Thyroid gland (tissue), 4 donors: ENCODE data around the gene GHITM. TPM values are rescaled to one million over a fixed set of nuclear protein-coding genes. Genes with fewer than 3 reads are reported as not detected.

Source experiments
- DNase-seq, 2 donors: peaks; one replicate each; pipeline ENCODE4 v3.0.0-alpha.2; 2019
- H3K27ac ChIP-seq, 3 donors: fragments of 200-600 bp; sonication (generic); 1 replicate in 2 of 3; 2 replicates in 1 of 3; pipeline ENCODE4 v1.5.1; 2016 to 2019; ENCODE audit warnings: mild to moderate bottlenecking in 1 of 3, moderate library complexity in 1 of 3
- H3K27me3 ChIP-seq: fragments of 200-600 bp; sonication (generic); one replicate; pipeline ENCODE4 v1.5.1; 2019
- H3K36me3 ChIP-seq, 2 donors: fragments of 200-600 bp; sonication (generic); one replicate each; pipeline ENCODE4 v1.5.1; 2016 to 2019
- H3K4me1 ChIP-seq, 2 donors: fragments of 200-600 bp; sonication (generic); one replicate each; pipeline ENCODE4 v1.5.1; 2017 to 2019
- H3K4me3 ChIP-seq, 3 donors: fragments of 200-600 bp; sonication (generic); replicated peaks in 1 of 3; 1 replicate in 2 of 3; 2 replicates in 1 of 3; pipeline ENCODE4 v1.5.1; 2016; ENCODE audit warnings: mild to moderate bottlenecking in 1 of 3
- H3K9me3 ChIP-seq: fragments of 200-600 bp; sonication (generic); one replicate; pipeline ENCODE4 v1.5.1; 2017
- POLR2A ChIP-seq, 2 donors: fragments of 450-650 bp; IDR thresholded peaks; one replicate each; pipeline ENCODE4 v1.6.1; 2017; ENCODE audit warnings: antibody characterized with exemption in 2 of 2, mild to moderate bottlenecking in 2 of 2, moderate library complexity in 1 of 2
- WGBS, 2 donors: methylation state at CpG; one replicate each; pipeline ENCODE4 v1.1.5; 2017; 5-methylcytosine and 5-hydroxymethylcytosine counted together
- intact Hi-C: fragments of 100-400 bp; cut with DNase I; formaldehyde crosslinking; loops from one replicate; pipeline ENCODE4 v1.15.1; 2023
- total RNA-seq, 4 donors: library from RNA; depleted of rRNA; stranded (reverse); fragments of >200 nt; gene quantifications; one replicate each; pipeline ENCODE4 v1.2.3, GENCODE V29; 2016
- TF ChIP-seq, protein P1 (sequence below), 6 experiments: fragments of 200-600 bp in 3 of 6; fragments of 450-650 bp in 3 of 6; sonication (generic) in 3 of 6; IDR thresholded peaks; one replicate each; pipeline ENCODE4 v1.5.1; 2016 to 2019; ENCODE audit warnings: antibody characterized with exemption in 6 of 6, mild to moderate bottlenecking in 2 of 6, inconsistent platforms in 1 of 6, moderate library complexity in 1 of 6

Gene GHITM
- total RNA-seq, 4 donors from 2014 or later: 165 to 251 (median 202) TPM

DNA sequence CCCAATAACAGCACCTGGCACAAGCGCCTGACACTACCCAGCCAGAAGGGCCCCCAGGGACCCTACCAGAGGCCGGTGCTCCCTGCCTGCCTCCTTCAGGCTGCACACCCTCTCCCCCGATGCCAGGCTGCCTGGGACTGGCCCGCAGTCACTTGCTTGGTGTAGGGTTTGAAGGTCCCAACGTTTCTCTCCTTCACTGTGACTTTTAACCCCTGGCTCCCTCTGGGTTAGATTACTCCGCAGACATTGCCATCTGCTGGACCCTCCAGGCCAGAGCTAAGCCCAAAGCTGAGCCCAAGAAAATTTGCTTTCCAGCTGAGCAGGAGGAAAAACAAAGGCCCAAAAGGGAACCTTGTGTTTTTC lies 61.9 kb downstream of the GHITM start:
- DNase-seq: no peak
- 52 to 66% methylated on average over 3 to 6 of the region's 6 CpGs for WGBS, 2 donors
- H3K27me3 ChIP-seq: no peaks in the 10 kb centered on the region

GRCh38 chr10:84201682-84202081 lies 62.4 kb downstream of the GHITM start:
- H3K27me3 ChIP-seq: no peaks in the 10 kb centered on the region
- intact Hi-C loops: no loop called here
- WGBS, 2 donors: 84 to 93% methylated on average over 9 to 11 of the region's 11 CpGs
- TF ChIP-seq, protein P1, sequence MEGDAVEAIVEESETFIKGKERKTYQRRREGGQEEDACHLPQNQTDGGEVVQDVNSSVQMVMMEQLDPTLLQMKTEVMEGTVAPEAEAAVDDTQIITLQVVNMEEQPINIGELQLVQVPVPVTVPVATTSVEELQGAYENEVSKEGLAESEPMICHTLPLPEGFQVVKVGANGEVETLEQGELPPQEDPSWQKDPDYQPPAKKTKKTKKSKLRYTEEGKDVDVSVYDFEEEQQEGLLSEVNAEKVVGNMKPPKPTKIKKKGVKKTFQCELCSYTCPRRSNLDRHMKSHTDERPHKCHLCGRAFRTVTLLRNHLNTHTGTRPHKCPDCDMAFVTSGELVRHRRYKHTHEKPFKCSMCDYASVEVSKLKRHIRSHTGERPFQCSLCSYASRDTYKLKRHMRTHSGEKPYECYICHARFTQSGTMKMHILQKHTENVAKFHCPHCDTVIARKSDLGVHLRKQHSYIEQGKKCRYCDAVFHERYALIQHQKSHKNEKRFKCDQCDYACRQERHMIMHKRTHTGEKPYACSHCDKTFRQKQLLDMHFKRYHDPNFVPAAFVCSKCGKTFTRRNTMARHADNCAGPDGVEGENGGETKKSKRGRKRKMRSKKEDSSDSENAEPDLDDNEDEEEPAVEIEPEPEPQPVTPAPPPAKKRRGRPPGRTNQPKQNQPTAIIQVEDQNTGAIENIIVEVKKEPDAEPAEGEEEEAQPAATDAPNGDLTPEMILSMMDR (IDR thresholded peaks at IDR 0.05): no peak
- TF ChIP-seq POLR2A (IDR thresholded peaks at IDR 0.05): no peak
- H3K36me3 ChIP-seq: no peaks in the 10 kb centered on the region
- H3K4me1 ChIP-seq: peaks cover 0 to 6% of the 10 kb centered on the region in 2 donors
- no peaks in the 10 kb centered on the region for H3K9me3 ChIP-seq
- H3K27ac ChIP-seq: no peak overlapping the region
- H3K4me3 ChIP-seq: no peak overlapping the region
- DNase-seq: no peak

More for the DNA sequence above, 61.9 kb downstream of the GHITM start:
- no peaks in the 10 kb centered on the region for H3K9me3 ChIP-seq
- H3K36me3 ChIP-seq: no peaks in the 10 kb centered on the region
- no peak overlapping the region for H3K4me3 ChIP-seq
- H3K27ac ChIP-seq: no peak overlapping the region
- TF ChIP-seq, protein P1 (IDR thresholded peaks at IDR 0.05): no peak
- no peak for TF ChIP-seq POLR2A (IDR thresholded peaks at IDR 0.05)
- intact Hi-C loops: no loop called here
- H3K4me1 ChIP-seq: peaks cover 0 to 10% of the 10 kb centered on the region in 2 donors

DNA sequence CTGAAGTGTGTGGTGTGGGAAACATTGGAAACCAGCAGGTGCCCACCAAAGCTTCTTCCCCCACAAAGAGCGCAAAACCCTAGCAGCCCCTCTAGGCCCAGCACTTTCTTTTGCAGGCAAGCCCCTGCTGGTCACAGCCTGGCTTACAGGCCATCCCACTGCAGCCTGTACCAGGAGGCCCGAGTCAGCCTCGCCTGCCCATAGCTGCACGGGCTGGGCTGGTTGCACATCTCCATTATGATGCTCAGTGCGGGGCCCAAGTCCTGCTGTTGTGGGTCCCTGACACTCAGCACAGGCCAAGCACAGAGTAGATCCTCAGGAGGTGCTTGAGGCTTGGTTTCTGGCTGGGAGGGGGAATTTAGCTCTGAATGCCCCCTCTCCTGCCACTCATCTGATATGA lies 63.0 kb downstream of the GHITM start:
- DNase-seq: no peak
- Histone ChIP-seq H3K27me3 (no peaks in the 10 kb centered on the region), H3K9me3 (no peaks in the 10 kb centered on the region), H3K27ac (no peak overlapping the region), H3K4me1 (no peaks in the 10 kb centered on the region), H3K36me3 (no peaks in the 10 kb centered on the region), H3K4me3 (no peak overlapping the region)
- WGBS, 2 donors: 81 to 100% methylated on average over 1 to 5 of the region's 5 CpGs
- intact Hi-C loops: no loop called here
- no peak for TF ChIP-seq POLR2A (IDR thresholded peaks at IDR 0.05)
- TF ChIP-seq, protein P1 (IDR thresholded peaks at IDR 0.05): no peak

Other genes with a start within 250 kb of the GHITM start
- not detected for gene GPR15LG, start 34.3 kb downstream of the GHITM start, total RNA-seq
- gene CDHR1, start 55.0 kb downstream of the GHITM start, total RNA-seq: under 1 TPM in 1 of 4 donors, not detected in 3; 0.17 TPM
- gene LRIT2, start 86.0 kb downstream of the GHITM start, total RNA-seq: not detected
- gene LRIT1, start 102.0 kb downstream of the GHITM start, total RNA-seq: not detected
- under 1 TPM in 1 of 4 donors, not detected in 3; 0.11 TPM for gene RGR, start 105.5 kb downstream of the GHITM start, total RNA-seq
- gene CCSER2, start 189.1 kb downstream of the GHITM start, total RNA-seq: 10 to 100 TPM; 50.1 to 71.0 (median 58.4) TPM